Stimulated activated CD4-positive, alpha-beta T cell treated with anti-CD3 and anti-CD28 coated beads, Interleukin-4, amount 100 ng/mL, for 48 hours (primary cell): ENCODE data around the gene NUB1.
A peak's percentile ranks its signal among the peaks of the same experiment; 100 is the strongest.
"Not testable (repeated sequence)": the region's sequence is repeated elsewhere in the genome, so short reads cannot be mapped to it uniquely, and the experiment has no call there.

ENCODE experiments used
- DNase-seq, 2 donors: peaks; one replicate each; pipeline ENCODE4 v3.0.0-alpha.2; 2020; ENCODE audit warnings: low read depth in 2 of 2

The NUB1 gene, protein sequence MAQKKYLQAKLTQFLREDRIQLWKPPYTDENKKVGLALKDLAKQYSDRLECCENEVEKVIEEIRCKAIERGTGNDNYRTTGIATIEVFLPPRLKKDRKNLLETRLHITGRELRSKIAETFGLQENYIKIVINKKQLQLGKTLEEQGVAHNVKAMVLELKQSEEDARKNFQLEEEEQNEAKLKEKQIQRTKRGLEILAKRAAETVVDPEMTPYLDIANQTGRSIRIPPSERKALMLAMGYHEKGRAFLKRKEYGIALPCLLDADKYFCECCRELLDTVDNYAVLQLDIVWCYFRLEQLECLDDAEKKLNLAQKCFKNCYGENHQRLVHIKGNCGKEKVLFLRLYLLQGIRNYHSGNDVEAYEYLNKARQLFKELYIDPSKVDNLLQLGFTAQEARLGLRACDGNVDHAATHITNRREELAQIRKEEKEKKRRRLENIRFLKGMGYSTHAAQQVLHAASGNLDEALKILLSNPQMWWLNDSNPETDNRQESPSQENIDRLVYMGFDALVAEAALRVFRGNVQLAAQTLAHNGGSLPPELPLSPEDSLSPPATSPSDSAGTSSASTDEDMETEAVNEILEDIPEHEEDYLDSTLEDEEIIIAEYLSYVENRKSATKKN

GRCh38 chr7:151341357-151342101 lies at the start of gene NUB1:
NUB1 (plus strand) TSS chr7:151341812; CDS start chr7:151345350, 3,538 bp downstream.
- DNase-seq, result peak; percentile 89 to 96

- DNase-seq, result no peak
These were observed 48.8 kb upstream of the NUB1 start for GRCh38 chr7:151292850-151293249.

DNA sequence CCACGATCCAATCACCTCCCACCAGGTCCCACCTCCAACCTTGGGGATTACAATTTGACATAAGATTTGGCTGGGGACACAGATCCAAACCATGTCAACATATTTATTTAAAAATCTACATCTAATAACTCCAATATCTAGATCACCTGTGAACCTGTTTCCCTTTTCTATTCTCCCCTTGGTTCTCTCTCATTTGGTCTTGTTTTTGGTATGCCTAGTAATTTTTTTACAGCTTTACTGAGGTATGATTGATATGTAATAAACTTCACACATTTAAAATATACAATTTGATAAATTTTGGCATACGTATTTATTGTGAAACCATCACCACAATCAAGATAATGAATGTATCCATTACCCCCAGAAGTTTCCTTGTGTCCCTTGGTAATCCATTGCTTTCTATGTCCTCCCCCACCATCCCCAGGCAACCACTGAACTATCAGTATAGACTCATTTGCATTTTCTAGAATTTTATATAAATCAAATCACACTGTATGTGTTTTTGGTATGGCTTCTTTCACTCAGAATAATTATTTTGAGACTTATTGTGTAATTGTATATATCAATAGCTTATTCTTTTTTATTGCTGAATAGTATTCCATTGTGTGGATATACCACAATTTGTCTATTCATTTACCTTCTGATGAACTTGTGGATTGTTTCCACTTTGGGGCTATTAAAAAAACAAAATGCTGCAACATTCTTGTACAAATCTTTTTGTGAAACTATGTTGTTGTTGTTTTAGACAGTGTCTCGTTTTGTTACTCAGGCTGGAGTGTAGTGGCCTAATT lies 45.2 kb upstream of the NUB1 start:
- DNase-seq, result no peak

GRCh38 chr7:151298765-151299164 lies 42.8 kb upstream of the NUB1 start:
- DNase-seq, result no peak

GRCh38 chr7:151299530-151299929 lies 42.1 kb upstream of the NUB1 start:
- DNase-seq, result no peak

GRCh38 chr7:151299940-151300645 lies 41.5 kb upstream of the NUB1 start:
- no peak for DNase-seq

GRCh38 chr7:151301471-151302462 lies 39.8 kb upstream of the NUB1 start:
- no peak for DNase-seq

DNA sequence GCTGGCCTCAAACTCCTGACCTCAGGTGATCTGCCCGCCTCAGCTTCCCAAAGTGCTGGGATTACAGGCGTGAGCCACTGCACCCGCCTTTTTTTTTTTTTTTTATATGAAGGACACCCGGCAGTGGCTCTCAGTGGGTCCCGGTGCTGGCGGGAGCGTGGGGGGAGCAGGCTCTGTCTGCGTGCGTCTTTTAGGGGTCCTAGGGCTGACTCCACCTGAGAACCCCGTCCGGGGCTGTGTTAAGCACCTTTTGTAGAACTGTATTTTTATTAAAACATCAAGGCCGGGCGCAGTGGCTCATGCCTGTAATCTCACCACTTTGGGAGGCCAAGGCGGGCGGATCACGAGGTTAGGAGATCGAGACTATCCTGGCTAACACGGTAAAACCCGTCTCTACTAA lies 37.4 kb upstream of the NUB1 start:
- DNase-seq, result not testable (repeated sequence)

DNA sequence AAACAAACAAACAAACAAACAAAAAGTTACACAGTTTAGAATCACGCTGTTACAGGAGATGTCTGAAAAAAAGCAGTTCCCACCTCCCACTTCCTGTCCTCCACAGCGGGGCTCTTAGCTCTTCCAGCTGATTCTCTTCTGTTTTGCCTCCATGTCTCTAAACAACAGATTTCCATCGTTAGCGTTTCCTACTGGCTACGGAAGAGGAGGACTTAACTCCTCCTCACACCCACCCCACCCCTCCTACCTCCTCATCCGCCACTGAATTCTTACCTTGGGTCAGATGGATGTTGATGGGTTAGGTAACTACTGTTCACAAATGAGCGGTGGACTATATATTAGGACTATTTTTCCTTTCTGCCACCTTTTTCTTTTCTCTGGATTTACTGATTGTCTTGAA lies 36.8 kb upstream of the NUB1 start:
- DNase-seq, result no peak

DNA sequence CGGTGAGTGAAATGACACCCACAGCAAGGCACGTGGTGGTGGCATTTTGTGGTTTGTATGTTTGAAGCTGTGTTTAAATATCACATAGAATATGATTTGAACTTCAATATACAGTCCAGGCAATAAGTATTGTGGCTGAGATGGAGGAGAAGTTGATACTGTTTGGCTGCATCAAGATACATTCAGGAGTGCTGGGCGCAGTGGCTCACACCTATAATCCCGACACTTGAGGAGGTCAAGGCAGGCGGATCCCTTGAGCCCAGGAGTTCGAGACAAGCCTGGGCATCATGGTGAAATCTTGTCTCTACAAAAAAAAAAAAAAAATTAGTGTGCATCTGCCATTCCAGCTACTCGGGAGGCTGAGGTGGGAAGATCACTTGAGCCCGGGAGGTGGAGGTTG lies 35.2 kb upstream of the NUB1 start:
- DNase-seq, result no peak

- no peak for DNase-seq
These were observed 34.8 kb upstream of the NUB1 start for GRCh38 chr7:151306860-151307259.

DNA sequence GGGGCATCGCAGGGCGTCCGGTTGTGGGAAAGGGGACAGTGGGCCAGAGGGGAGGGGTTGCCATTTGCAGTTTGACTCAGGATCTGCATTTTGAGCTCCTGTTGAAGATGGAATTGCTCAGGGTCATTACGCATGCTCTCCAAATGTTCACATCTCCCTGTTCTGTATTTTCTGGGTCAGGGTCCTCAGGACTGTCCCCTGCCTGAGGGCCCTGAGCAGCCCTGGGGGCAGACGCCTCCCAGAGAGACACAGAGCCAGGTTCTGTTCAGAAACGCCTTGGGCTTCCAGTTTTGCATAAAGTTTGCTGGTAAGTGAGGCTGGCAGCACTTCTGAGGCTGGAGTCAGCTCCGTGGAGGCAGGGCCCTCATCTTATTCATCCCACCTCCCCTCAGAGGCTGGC lies 34.1 kb upstream of the NUB1 start:
- no peak for DNase-seq

- no peak for DNase-seq
These were observed 33.4 kb upstream of the NUB1 start for GRCh38 chr7:151308256-151308655.

- DNase-seq, result no peak
These were observed 32.8 kb upstream of the NUB1 start for GRCh38 chr7:151308791-151309190.

GRCh38 chr7:151309311-151309710 lies 32.3 kb upstream of the NUB1 start:
- no peak for DNase-seq

DNA sequence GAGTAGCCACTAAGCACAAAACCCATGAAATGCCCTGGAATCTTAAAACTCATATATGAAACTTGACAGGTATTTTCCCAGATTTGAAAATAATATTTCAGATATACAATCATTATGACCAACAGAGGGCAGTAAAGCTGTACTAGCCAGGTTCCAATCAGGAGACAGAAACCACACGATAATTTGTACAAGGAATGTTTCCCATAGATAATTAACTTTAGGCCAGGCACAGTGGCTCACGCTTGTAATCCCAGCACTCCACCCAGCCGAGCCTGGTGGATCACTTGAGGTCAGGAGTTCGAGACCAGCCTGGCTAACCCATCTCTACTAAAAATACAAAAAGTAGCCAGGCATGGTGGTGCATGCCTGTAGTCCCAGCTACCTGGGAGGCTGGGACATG lies 31.0 kb upstream of the NUB1 start:
- DNase-seq, result no peak

- peak in 1 of 2 donors; percentile 22 for DNase-seq
These were observed 30.2 kb upstream of the NUB1 start for GRCh38 chr7:151311294-151311864.

GRCh38 chr7:151312356-151312755 lies 29.3 kb upstream of the NUB1 start:
- no peak for DNase-seq
